GM23338 (cell line): ENCODE results near the gene DLL4.

Experiments used
- CREB1 ChIP-seq: fragments of 250-450 bp; sonication (Bioruptor Pico); IDR thresholded peaks from 2 replicates; pipeline ENCODE4 v1.5.0; 2020; ENCODE audit warnings: low read depth, mild to moderate bottlenecking, moderate library complexity
- CTCF ChIP-seq, 2 experiments: fragments of 200-600 bp in 1 of 2; sonication (generic) in 1 of 2; conservative IDR thresholded peaks; 2 replicates each; pipeline versions ENCODE4 v1.5.1 to v1.6.1; 2016 to 2017; ENCODE audit warnings: antibody characterized with exemption in 2 of 2, low read depth in 2 of 2, mild to moderate bottlenecking in 2 of 2, moderate library complexity in 1 of 2
- EZH2 ChIP-seq: fragments of 200-600 bp; sonication (generic); IDR thresholded peaks from one replicate; pipeline ENCODE4 v1.8.0; 2017; ENCODE audit warnings: antibody characterized with exemption, mild to moderate bottlenecking, low read depth; ENCODE audit not compliant: unreplicated experiment
- EZH2phosphoT487 ChIP-seq: fragments of 200-600 bp; sonication (generic); IDR thresholded peaks from one replicate; pipeline ENCODE4 v1.8.1; 2018; ENCODE audit warnings: antibody characterized with exemption; ENCODE audit not compliant: unreplicated experiment
- POLR2AphosphoS5 ChIP-seq: IDR thresholded peaks from 2 replicates; pipeline ENCODE4 v1.6.1; 2016; ENCODE audit warnings: antibody characterized with exemption, low read depth
- REST ChIP-seq: IDR thresholded peaks from one replicate; pipeline ENCODE4 v1.6.1; 2018; ENCODE audit warnings: antibody characterized with exemption; ENCODE audit not compliant: unreplicated experiment
- ZNF114 ChIP-seq: fragments of 250-450 bp; sonication (Bioruptor Pico); IDR thresholded peaks from 2 replicates; pipeline ENCODE4 v1.5.0; 2020; ENCODE audit warnings: mild to moderate bottlenecking, moderate library complexity
- ZNF462 ChIP-seq: fragments of 250-450 bp; sonication (Bioruptor Pico); IDR thresholded peaks from 2 replicates; pipeline ENCODE4 v1.5.0; 2020; ENCODE audit warnings: mild to moderate bottlenecking, moderate library complexity

- TF ChIP-seq CTCF (conservative IDR thresholded peaks at IDR 0.05; ENCODE audit: low read depth in 2 of 2) (no peak), EZH2 (no peak), EZH2phosphoT487 (no peak), POLR2AphosphoS5 (peak; percentile 96), REST (no peak), ZNF462 (CRISPR knock-in tag) (no peak), CREB1 (peak; percentile 72), ZNF114 (CRISPR knock-in tag) (peak; percentile 92)
These were observed 24.0 kb downstream of the DLL4 start, which contains the start of gene CHAC1 for GRCh38 chr15:40952901-40953712.
